SKM-1 (cell line): Measurements from ENCODE around the gene TUBA4A.

ENCODE experiments used
- DNase-seq: peaks from one replicate; lab custom pipeline; 2025; ENCODE audit not compliant: unreplicated experiment; lab: John Stamatoyannopoulos, UW

The TUBA4A gene

GRCh38 chr2:219244789-219245147, 8.9 kb downstream of the TUBA4A start:
- no peak for DNase-seq

GRCh38 chr2:219243291-219243761, 10.4 kb downstream of the TUBA4A start:
- DNase-seq = no peak

GRCh38 chr2:219234331-219234730, 19.4 kb downstream of the TUBA4A start:
- DNase-seq = no peak

- peak; percentile 54 for DNase-seq
Measured at GRCh38 chr2:219230059-219230540, 23.6 kb downstream of the TUBA4A start.

GRCh38 chr2:219229305-219230058, 24.2 kb downstream of the TUBA4A start, which contains the start of the genes ANKZF1 and ATG9A:
Gene ANKZF1, plus strand, starts transcription at chr2:219229806. Its CDS starts 452 bp downstream, at chr2:219230258.
Gene ATG9A, minus strand, starts transcription at chr2:219229636. Its CDS starts 1,612 bp downstream, at chr2:219228024.
- peak; percentile 98 for DNase-seq

GRCh38 chr2:219228911-219229304, 24.8 kb downstream of the TUBA4A start:
- DNase-seq = no peak

GRCh38 chr2:219228041-219228910, 25.4 kb downstream of the TUBA4A start:
- DNase-seq = no peak

GRCh38 chr2:219225350-219225749, 28.4 kb downstream of the TUBA4A start:
- DNase-seq = peak; percentile 83

GRCh38 chr2:219223831-219224610, 29.7 kb downstream of the TUBA4A start:
- no peak for DNase-seq

- DNase-seq = no peak
Measured at GRCh38 chr2:219221957-219222518, 31.7 kb downstream of the TUBA4A start.

- no peak for DNase-seq
Measured at GRCh38 chr2:219220652-219221402, 32.9 kb downstream of the TUBA4A start.

- DNase-seq = no peak
Measured at GRCh38 chr2:219219784-219220532, 33.8 kb downstream of the TUBA4A start.

- DNase-seq = no peak
Measured at GRCh38 chr2:219218732-219219701, 34.7 kb downstream of the TUBA4A start, which contains the start of gene ABCB6. Gene ABCB6, minus strand, starts transcription at chr2:219218958. Its CDS starts 285 bp downstream, at chr2:219218673.

GRCh38 chr2:219218217-219218731, 35.4 kb downstream of the TUBA4A start:
- no peak for DNase-seq

GRCh38 chr2:219216535-219216915, 37.2 kb downstream of the TUBA4A start:
- DNase-seq = no peak

- no peak for DNase-seq
Measured at GRCh38 chr2:219215871-219216534, 37.7 kb downstream of the TUBA4A start.

GRCh38 chr2:219214786-219215185, 38.9 kb downstream of the TUBA4A start:
- no peak for DNase-seq
